PC-9 (cell line): ENCODE results near the gene LIME1.

Experiments used
- EZH2 ChIP-seq: fragments of 200-600 bp; sonication (generic); IDR thresholded peaks from 2 replicates; pipeline ENCODE4 v1.8.0; 2017; ENCODE audit warnings: antibody characterized with exemption, low read depth
- TF ChIP-seq, protein P1 (sequence below): fragments of 200-600 bp; sonication (generic); conservative IDR thresholded peaks from 2 replicates; pipeline ENCODE4 v1.6.1; 2017; ENCODE audit warnings: mixed run types, antibody characterized with exemption, mild to moderate bottlenecking, moderate library complexity

DNA sequence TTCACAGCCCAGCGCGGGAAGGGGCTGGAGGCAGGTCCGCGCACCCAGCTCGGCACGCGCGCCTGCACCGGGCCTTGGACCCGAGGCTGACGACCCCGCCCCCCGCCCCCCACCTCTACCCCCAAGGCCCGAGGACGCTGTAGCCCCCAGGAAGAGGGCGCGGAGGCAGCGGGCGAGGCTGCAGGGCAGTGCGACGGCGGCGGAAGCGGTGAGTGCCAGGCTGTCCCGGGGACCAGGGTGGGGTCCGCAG lies 1.2 kb downstream of the LIME1 start:
- TF ChIP-seq, protein P1, sequence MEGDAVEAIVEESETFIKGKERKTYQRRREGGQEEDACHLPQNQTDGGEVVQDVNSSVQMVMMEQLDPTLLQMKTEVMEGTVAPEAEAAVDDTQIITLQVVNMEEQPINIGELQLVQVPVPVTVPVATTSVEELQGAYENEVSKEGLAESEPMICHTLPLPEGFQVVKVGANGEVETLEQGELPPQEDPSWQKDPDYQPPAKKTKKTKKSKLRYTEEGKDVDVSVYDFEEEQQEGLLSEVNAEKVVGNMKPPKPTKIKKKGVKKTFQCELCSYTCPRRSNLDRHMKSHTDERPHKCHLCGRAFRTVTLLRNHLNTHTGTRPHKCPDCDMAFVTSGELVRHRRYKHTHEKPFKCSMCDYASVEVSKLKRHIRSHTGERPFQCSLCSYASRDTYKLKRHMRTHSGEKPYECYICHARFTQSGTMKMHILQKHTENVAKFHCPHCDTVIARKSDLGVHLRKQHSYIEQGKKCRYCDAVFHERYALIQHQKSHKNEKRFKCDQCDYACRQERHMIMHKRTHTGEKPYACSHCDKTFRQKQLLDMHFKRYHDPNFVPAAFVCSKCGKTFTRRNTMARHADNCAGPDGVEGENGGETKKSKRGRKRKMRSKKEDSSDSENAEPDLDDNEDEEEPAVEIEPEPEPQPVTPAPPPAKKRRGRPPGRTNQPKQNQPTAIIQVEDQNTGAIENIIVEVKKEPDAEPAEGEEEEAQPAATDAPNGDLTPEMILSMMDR: no peak
- no peak for TF ChIP-seq EZH2
